HepG2 (cell line): ENCODE data around the gene DCP2. TPM values are rescaled to one million over a fixed set of nuclear protein-coding genes. Genes with fewer than 3 reads are reported as not detected.

Source experiments
- ATAC-seq: fragments of 200-7000 bp; cut with Tn5 transposase; 3 replicates; pipeline ENCODE4 v1.9.1; 2020; ENCODE audit warnings: mild to moderate bottlenecking, moderate library complexity
- BruUV-seq: library from RNA; stranded (reverse); fragments of 400-500 nt; replicated peaks from 2 replicates; lab custom pipeline; 2021; lab: Mats Ljungman, UMichigan
- CTCF ChIA-PET: fragments of 300-600 bp; formaldehyde crosslinking; extraction: SDS; loops from one replicate; lab custom pipeline; 2021; ENCODE audit warnings: low total read pairs, inconsistent platforms, low intra/inter-chr PET ratio; lab: Yijun Ruan, JAX
- POLR2A ChIA-PET: fragments of 350-600 bp; sonication (Branson Sonifier 250); formaldehyde crosslinking; loops from one replicate; lab custom pipeline; 2020; ENCODE audit warnings: antibody characterized with exemption, inconsistent platforms; lab: Yijun Ruan, JAX
- DNase-seq: peaks from one replicate; pipeline ENCODE4 v3.0.0-alpha.2; 2015; ENCODE audit warnings: low spot score
- FAIRE-seq: peaks from 3 replicates; lab custom pipeline; 2011; peaks lifted over from hg19 to GRCh38; lab: Jason Lieb, UNC
- H2AFZ ChIP-seq: one replicate; pipeline ENCODE4 v1.6.1; 2011; ENCODE audit warnings: low read length, inconsistent platforms
- H3K27ac ChIP-seq: fragments of 300-600 bp; 3 replicates; pipeline ENCODE4 v1.8.0; 2011; ENCODE audit warnings: mixed run types, mild to moderate bottlenecking, mixed read lengths, low read length, inconsistent platforms; ENCODE audit not compliant: insufficient read depth; ENCODE audit errors: extremely low read length
- H3K27me3 ChIP-seq, 2 experiments: fragments of 200-600 bp in 1 of 2; 2 replicates in 1 of 2; 3 replicates in 1 of 2; pipeline versions ENCODE4 v1.6.0 to v1.8.0; 2011; ENCODE audit warnings: low read length in 2 of 2, mild to moderate bottlenecking in 2 of 2, moderate library complexity in 2 of 2, inconsistent platforms in 1 of 2; ENCODE audit not compliant: insufficient read depth in 2 of 2, control insufficient read depth in 1 of 2
- H3K36me3 ChIP-seq, 2 experiments: fragments of 200-600 bp in 1 of 2; replicated peaks in 1 of 2; 2 replicates in 1 of 2; 3 replicates in 1 of 2; pipeline versions ENCODE4 v1.5.1 to v1.8.0; 2011; ENCODE audit warnings: low read length in 2 of 2, inconsistent platforms in 1 of 2; ENCODE audit not compliant: insufficient read depth in 2 of 2, control insufficient read depth in 1 of 2
- H3K4me1 ChIP-seq: 2 replicates; pipeline ENCODE4 v1.5.1; 2012; ENCODE audit warnings: low read length, inconsistent platforms; ENCODE audit not compliant: insufficient read depth
- H3K4me2 ChIP-seq: 2 replicates; pipeline ENCODE4 v1.6.0; 2011; ENCODE audit warnings: low read depth, low read length, inconsistent platforms
- H3K4me3 ChIP-seq, 3 experiments: fragments of 200-600 bp in 1 of 3; sonication (generic), shearing (Covaris generic) in 1 of 3; replicated peaks in 1 of 3; 2 replicates each; pipeline ENCODE4 v1.5.1; 2011 to 2016; ENCODE audit warnings: low read length in 3 of 3, inconsistent platforms in 2 of 3, low read depth in 2 of 3, mild to moderate bottlenecking in 2 of 3, control low read depth in 1 of 3, mixed read lengths in 1 of 3; ENCODE audit not compliant: insufficient read depth in 1 of 3
- H3K79me2 ChIP-seq: one replicate; pipeline ENCODE4 v1.6.1; 2011; ENCODE audit warnings: low read length, inconsistent platforms; ENCODE audit not compliant: insufficient read depth
- H3K9ac ChIP-seq: 2 replicates; pipeline ENCODE4 v1.6.0; 2011; ENCODE audit warnings: mild to moderate bottlenecking, low read depth, low read length, inconsistent platforms; ENCODE audit not compliant: insufficient read depth
- H3K9me3 ChIP-seq: 2 replicates; pipeline ENCODE4 v1.5.1; 2012; ENCODE audit warnings: mild to moderate bottlenecking, low read length
- H4K20me1 ChIP-seq: 2 replicates; pipeline ENCODE4 v1.6.0; 2011; ENCODE audit warnings: inconsistent platforms, mild to moderate bottlenecking, low read length, moderate library complexity; ENCODE audit not compliant: insufficient read depth
- NCOR1 ChIP-seq: fragments of 200-600 bp; sonication (generic); IDR thresholded peaks from 2 replicates; pipeline ENCODE4 v1.7.0; 2017; ENCODE audit warnings: antibody characterized with exemption, low read length, borderline replicate concordance
- SPEN ChIP-seq: sonication (generic); formaldehyde crosslinking; IDR thresholded peaks from 2 replicates; pipeline ENCODE4 v1.5.1; 2020; ENCODE audit warnings: low read depth, mild to moderate bottlenecking, missing genetic modification reagents
- ZNF460 ChIP-seq: sonication (generic); formaldehyde crosslinking; IDR thresholded peaks from 2 replicates; pipeline ENCODE4 v1.5.1; 2020; ENCODE audit warnings: missing genetic modification reagents, mild to moderate bottlenecking, borderline replicate concordance
- ZNF773 ChIP-seq: sonication (generic); formaldehyde crosslinking; IDR thresholded peaks from 2 replicates; pipeline ENCODE4 v1.4.0; 2020; ENCODE audit warnings: missing genetic modification reagents, borderline replicate concordance
- WGBS: methylation state at CpG from one replicate; pipeline ENCODE4 v1.1.6; 2017; ENCODE audit warnings: low lambda C conversion rate; 5-methylcytosine and 5-hydroxymethylcytosine counted together
- in situ Hi-C: cut with HindIII; loops from 2 replicates; pipeline ENCODE4 v1.10.0; 2017; ENCODE audit warnings: low pct_unique_long_range_greater_than_20kb; ENCODE audit not compliant: extremely low pct_ligation_motif_present
- intact Hi-C: fragments of 100-400 bp; cut with micrococcal nuclease; formaldehyde crosslinking; loops from one replicate; pipeline ENCODE4 v1.10.0; 2022; ENCODE audit not compliant: unreplicated experiment
- polyA plus RNA-seq, 8 experiments: library from polyadenylated mRNA; depleted of rRNA in 3 of 8; stranded (reverse) in 7 of 8; unstranded in 1 of 8; fragments of >200 nt; fragmentation: Illumina TruSeq in 4 of 8; extraction: Trizol in 4 of 8; gene quantifications; 2 replicates each; pipeline versions ENCODE4 v1.2.1 to v1.2.3, GENCODE V29; 2011 to 2016; ENCODE audit warnings: low read depth in 4 of 8, missing spikeins in 1 of 8, mixed read lengths in 1 of 8; ENCODE audit not compliant: insufficient read depth in 1 of 8
- total RNA-seq, 5 experiments: library from RNA; depleted of rRNA; stranded (reverse); fragments of >200 nt; fragmentation: Illumina TruSeq; extraction: Trizol; gene quantifications; 2 replicates each; pipeline ENCODE4 v1.2.3, GENCODE V29; 2016; ENCODE audit warnings: low read depth in 1 of 5
- TF ChIP-seq, protein P1 (sequence below): sonication (generic); formaldehyde crosslinking; conservative IDR thresholded peaks from 2 replicates; pipeline ENCODE4 v1.4.0; 2020; ENCODE audit warnings: mild to moderate bottlenecking, missing genetic modification reagents, moderate library complexity
- TF ChIP-seq, protein P2 (sequence below): sonication (generic); formaldehyde crosslinking; IDR thresholded peaks from 2 replicates; pipeline ENCODE4 v1.5.0; 2020; ENCODE audit warnings: missing genetic modification reagents
- TF ChIP-seq, protein P3 (sequence below): sonication (generic); formaldehyde crosslinking; IDR thresholded peaks from 2 replicates; pipeline ENCODE4 v1.5.1; 2020; ENCODE audit warnings: mild to moderate bottlenecking, moderate library complexity, missing genetic modification reagents
- TF ChIP-seq, protein P4 (sequence below): IDR thresholded peaks from 2 replicates; pipeline ENCODE4 v1.6.1; 2012; ENCODE audit warnings: low read length, improper control_type of control experiment
- TF ChIP-seq, protein P5 (sequence below): conservative IDR thresholded peaks from 2 replicates; pipeline ENCODE4 v1.6.1; 2018; ENCODE audit warnings: missing genetic modification reagents

DCP2 gene
- total and polyA plus RNA-seq, 2 of the 13 experiments (the other 11 are each of a cell fraction or from before 2014, with no cell fraction given): 16.2 to 63.4 TPM

DNA sequence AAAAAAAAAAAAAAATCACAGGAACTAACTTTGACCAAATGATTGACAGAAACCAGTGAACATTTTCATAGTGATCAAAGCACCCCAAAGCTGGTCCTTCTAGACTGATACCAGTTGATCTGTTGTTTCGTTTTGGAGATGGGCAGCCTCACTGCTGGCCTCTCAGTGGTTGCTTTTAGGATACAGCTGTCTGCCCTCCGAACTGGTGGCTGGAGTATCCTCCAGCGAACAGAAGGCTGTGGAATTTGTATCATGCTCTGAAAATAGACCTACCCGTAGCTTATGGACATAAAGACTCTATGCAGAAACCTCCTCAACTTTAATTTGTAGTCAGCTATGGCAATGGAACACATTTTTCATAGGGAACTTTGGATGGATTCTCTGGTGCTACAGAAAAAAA is 49.0 kb downstream of the DCP2 start (continued):
- TF ChIP-seq, protein P1, sequence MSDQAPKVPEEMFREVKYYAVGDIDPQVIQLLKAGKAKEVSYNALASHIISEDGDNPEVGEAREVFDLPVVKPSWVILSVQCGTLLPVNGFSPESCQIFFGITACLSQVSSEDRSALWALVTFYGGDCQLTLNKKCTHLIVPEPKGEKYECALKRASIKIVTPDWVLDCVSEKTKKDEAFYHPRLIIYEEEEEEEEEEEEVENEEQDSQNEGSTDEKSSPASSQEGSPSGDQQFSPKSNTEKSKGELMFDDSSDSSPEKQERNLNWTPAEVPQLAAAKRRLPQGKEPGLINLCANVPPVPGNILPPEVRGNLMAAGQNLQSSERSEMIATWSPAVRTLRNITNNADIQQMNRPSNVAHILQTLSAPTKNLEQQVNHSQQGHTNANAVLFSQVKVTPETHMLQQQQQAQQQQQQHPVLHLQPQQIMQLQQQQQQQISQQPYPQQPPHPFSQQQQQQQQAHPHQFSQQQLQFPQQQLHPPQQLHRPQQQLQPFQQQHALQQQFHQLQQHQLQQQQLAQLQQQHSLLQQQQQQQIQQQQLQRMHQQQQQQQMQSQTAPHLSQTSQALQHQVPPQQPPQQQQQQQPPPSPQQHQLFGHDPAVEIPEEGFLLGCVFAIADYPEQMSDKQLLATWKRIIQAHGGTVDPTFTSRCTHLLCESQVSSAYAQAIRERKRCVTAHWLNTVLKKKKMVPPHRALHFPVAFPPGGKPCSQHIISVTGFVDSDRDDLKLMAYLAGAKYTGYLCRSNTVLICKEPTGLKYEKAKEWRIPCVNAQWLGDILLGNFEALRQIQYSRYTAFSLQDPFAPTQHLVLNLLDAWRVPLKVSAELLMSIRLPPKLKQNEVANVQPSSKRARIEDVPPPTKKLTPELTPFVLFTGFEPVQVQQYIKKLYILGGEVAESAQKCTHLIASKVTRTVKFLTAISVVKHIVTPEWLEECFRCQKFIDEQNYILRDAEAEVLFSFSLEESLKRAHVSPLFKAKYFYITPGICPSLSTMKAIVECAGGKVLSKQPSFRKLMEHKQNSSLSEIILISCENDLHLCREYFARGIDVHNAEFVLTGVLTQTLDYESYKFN (CRISPR knock-in tag): no peak
- TF ChIP-seq, protein P2, sequence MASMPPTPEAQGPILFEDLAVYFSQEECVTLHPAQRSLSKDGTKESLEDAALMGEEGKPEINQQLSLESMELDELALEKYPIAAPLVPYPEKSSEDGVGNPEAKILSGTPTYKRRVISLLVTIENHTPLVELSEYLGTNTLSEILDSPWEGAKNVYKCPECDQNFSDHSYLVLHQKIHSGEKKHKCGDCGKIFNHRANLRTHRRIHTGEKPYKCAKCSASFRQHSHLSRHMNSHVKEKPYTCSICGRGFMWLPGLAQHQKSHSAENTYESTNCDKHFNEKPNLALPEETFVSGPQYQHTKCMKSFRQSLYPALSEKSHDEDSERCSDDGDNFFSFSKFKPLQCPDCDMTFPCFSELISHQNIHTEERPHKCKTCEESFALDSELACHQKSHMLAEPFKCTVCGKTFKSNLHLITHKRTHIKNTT (CRISPR knock-in tag): no peak
- TF ChIP-seq, all 625 proteins: peak for 0

DNA sequence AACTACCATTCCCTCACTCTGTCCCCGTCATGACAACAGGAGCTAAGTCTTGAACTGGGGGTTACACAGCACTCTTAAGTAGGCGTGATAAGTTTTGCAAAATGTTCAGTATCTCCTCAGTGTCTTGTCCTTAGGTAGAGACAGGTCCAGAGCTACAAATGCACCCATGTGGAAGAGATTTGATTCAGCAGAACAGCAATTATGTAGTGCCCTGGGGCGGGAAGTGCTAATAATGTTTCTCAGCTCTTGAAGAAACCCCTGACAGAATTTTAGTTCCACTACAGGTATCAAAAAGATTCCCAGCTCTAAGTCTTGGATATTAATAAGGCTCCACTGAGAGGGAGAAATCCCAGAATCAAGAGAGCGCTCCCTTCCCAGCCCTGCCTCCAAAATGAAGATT is 49.6 kb downstream of the DCP2 start:
- no TSS peak for BruUV-seq
- 96% methylated on average over 4 of the region's 4 CpGs for WGBS
- no peak for FAIRE-seq
- TF ChIP-seq, protein P3, sequence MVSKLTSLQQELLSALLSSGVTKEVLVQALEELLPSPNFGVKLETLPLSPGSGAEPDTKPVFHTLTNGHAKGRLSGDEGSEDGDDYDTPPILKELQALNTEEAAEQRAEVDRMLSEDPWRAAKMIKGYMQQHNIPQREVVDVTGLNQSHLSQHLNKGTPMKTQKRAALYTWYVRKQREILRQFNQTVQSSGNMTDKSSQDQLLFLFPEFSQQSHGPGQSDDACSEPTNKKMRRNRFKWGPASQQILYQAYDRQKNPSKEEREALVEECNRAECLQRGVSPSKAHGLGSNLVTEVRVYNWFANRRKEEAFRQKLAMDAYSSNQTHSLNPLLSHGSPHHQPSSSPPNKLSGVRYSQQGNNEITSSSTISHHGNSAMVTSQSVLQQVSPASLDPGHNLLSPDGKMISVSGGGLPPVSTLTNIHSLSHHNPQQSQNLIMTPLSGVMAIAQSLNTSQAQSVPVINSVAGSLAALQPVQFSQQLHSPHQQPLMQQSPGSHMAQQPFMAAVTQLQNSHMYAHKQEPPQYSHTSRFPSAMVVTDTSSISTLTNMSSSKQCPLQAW (CRISPR knock-in tag): no peak
- TF ChIP-seq, protein P4, sequence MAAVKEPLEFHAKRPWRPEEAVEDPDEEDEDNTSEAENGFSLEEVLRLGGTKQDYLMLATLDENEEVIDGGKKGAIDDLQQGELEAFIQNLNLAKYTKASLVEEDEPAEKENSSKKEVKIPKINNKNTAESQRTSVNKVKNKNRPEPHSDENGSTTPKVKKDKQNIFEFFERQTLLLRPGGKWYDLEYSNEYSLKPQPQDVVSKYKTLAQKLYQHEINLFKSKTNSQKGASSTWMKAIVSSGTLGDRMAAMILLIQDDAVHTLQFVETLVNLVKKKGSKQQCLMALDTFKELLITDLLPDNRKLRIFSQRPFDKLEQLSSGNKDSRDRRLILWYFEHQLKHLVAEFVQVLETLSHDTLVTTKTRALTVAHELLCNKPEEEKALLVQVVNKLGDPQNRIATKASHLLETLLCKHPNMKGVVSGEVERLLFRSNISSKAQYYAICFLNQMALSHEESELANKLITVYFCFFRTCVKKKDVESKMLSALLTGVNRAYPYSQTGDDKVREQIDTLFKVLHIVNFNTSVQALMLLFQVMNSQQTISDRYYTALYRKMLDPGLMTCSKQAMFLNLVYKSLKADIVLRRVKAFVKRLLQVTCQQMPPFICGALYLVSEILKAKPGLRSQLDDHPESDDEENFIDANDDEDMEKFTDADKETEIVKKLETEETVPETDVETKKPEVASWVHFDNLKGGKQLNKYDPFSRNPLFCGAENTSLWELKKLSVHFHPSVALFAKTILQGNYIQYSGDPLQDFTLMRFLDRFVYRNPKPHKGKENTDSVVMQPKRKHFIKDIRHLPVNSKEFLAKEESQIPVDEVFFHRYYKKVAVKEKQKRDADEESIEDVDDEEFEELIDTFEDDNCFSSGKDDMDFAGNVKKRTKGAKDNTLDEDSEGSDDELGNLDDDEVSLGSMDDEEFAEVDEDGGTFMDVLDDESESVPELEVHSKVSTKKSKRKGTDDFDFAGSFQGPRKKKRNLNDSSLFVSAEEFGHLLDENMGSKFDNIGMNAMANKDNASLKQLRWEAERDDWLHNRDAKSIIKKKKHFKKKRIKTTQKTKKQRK: no peak
- TF ChIP-seq ZNF460 (no peak), ZNF773 (CRISPR knock-in tag) (no peak), SPEN (no peak), NCOR1 (no peak)
- TF ChIP-seq, protein P5, sequence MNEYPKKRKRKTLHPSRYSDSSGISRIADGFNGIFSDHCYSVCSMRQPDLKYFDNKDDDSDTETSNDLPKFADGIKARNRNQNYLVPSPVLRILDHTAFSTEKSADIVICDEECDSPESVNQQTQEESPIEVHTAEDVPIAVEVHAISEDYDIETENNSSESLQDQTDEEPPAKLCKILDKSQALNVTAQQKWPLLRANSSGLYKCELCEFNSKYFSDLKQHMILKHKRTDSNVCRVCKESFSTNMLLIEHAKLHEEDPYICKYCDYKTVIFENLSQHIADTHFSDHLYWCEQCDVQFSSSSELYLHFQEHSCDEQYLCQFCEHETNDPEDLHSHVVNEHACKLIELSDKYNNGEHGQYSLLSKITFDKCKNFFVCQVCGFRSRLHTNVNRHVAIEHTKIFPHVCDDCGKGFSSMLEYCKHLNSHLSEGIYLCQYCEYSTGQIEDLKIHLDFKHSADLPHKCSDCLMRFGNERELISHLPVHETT (CRISPR knock-in tag): no peak

More for the DNA sequence above, 49.6 kb downstream of the DCP2 start:
- Histone ChIP-seq H2AFZ (no peak overlapping the region), H3K9me3 (no peaks in the 10 kb centered on the region), H3K4me3 (no peak overlapping the region), H3K27me3 (no peaks in the 10 kb centered on the region), H3K36me3 (peaks cover 3 to 12% of the 10 kb centered on the region in 2 experiments; a peak in 3 of 5 replicates), H3K79me2 (no peaks in the 10 kb centered on the region), H3K27ac (no peak overlapping the region), H3K4me1 (peaks cover 15% of the 10 kb centered on the region), H3K9ac (no peak overlapping the region), H4K20me1 (no peaks in the 10 kb centered on the region), H3K4me2 (no peak overlapping the region)
- ChIA-PET CTCF (no interaction called here), POLR2A (no interaction called here)
- DNase-seq (no peak), ATAC-seq (no peak)
- in situ Hi-C loops: loop anchor here (25.0 kb wide), 1 partner anchor 486 kb away; the partner anchor contains the start of gene YTHDC2
- intact Hi-C loops: no loop called here
